ENCODE data around the gene ADAMTS12. TPM values are rescaled to one million over a fixed set of nuclear protein-coding genes. Genes with fewer than 3 reads are reported as not detected.
A peak's percentile ranks its signal among the peaks of the same experiment; 100 is the strongest.

ADAMTS12 gene
- total RNA-seq, 3 donors from 2014 or later: 4.4 to 17.4 (median 15.0) TPM

- TF ChIP-seq POLR2A (IDR thresholded peaks at IDR 0.05) (no peak), CTCF (IDR thresholded peaks at IDR 0.05) (no peak), POLR2AphosphoS5 (IDR thresholded peaks at IDR 0.05) (no peak)
Measured at GRCh38 chr5:33733225-33733624, 158.6 kb downstream of the ADAMTS12 start.

GRCh38 chr5:33726422-33727165 is 165.2 kb downstream of the ADAMTS12 start:
- intact Hi-C loops (cut with DNase I; ENCODE audit: low total_unique reads): no loop called here
- no peak for TF ChIP-seq POLR2AphosphoS5 (IDR thresholded peaks at IDR 0.05)
- no peak for TF ChIP-seq CTCF (IDR thresholded peaks at IDR 0.05)
- TF ChIP-seq POLR2A (IDR thresholded peaks at IDR 0.05): no peak

More at GRCh38 chr5:33733225-33733624, 158.6 kb downstream of the ADAMTS12 start:
- Histone ChIP-seq H3K36me3 (no peaks in the 10 kb centered on the region), H3K4me3 (no peak overlapping the region), H3K4me1 (no peaks in the 10 kb centered on the region), H3K27me3 (no peaks in the 10 kb centered on the region), H3K9me3 (no peaks in the 10 kb centered on the region), H3K27ac (no peak overlapping the region)
- no peak for DNase-seq (ENCODE audit: low spot score in 2 of 2)
- intact Hi-C loops (cut with DNase I; ENCODE audit: low total_unique reads): no loop called here

GRCh38 chr5:33725806-33726205 is 166.0 kb downstream of the ADAMTS12 start:
- intact Hi-C loops (cut with DNase I; ENCODE audit: low total_unique reads): no loop called here
- no peaks in the 10 kb centered on the region for H3K36me3 ChIP-seq
- H3K27me3 ChIP-seq: no peaks in the 10 kb centered on the region
- no peak for TF ChIP-seq CTCF (IDR thresholded peaks at IDR 0.05)
- TF ChIP-seq POLR2A (IDR thresholded peaks at IDR 0.05): no peak
- TF ChIP-seq POLR2AphosphoS5 (IDR thresholded peaks at IDR 0.05): no peak
- H3K27ac ChIP-seq: no peak overlapping the region
- H3K9me3 ChIP-seq: no peaks in the 10 kb centered on the region
- H3K4me1 ChIP-seq: no peaks in the 10 kb centered on the region
- no peak for DNase-seq (ENCODE audit: low spot score in 2 of 2)
- H3K4me3 ChIP-seq: no peak overlapping the region

More at GRCh38 chr5:33726422-33727165, 165.2 kb downstream of the ADAMTS12 start:
- no peaks in the 10 kb centered on the region for H3K9me3 ChIP-seq
- no peaks in the 10 kb centered on the region for H3K36me3 ChIP-seq
- no peaks in the 10 kb centered on the region for H3K27me3 ChIP-seq
- H3K4me3 ChIP-seq: no peak overlapping the region
- no peak for DNase-seq (ENCODE audit: low spot score in 2 of 2)
- peak overlapping the region in 1 of 2 donors; percentile 25 for H3K27ac ChIP-seq
- H3K4me1 ChIP-seq: no peaks in the 10 kb centered on the region

GRCh38 chr5:33721491-33722200 is 170.1 kb downstream of the ADAMTS12 start:
- H3K4me1 ChIP-seq: no peaks in the 10 kb centered on the region
- peak overlapping the region in 1 of 2 donors; percentile 49 for H3K27ac ChIP-seq
- no peak overlapping the region for H3K4me3 ChIP-seq
- no peak for TF ChIP-seq POLR2AphosphoS5 (IDR thresholded peaks at IDR 0.05)
- TF ChIP-seq POLR2A (IDR thresholded peaks at IDR 0.05): no peak
- TF ChIP-seq CTCF (IDR thresholded peaks at IDR 0.05): no peak
- H3K36me3 ChIP-seq: no peaks in the 10 kb centered on the region
- intact Hi-C loops (cut with DNase I; ENCODE audit: low total_unique reads): loop anchor here (1.0 kb wide), 1 partner anchor 22 kb away; no protein-coding TSS in a partner anchor
- H3K9me3 ChIP-seq: no peaks in the 10 kb centered on the region
- no peaks in the 10 kb centered on the region for H3K27me3 ChIP-seq
- DNase-seq (ENCODE audit: low spot score in 2 of 2): no peak

GRCh38 chr5:33720176-33720575 is 171.6 kb downstream of the ADAMTS12 start:
- no peaks in the 10 kb centered on the region for H3K9me3 ChIP-seq
- no peak overlapping the region for H3K27ac ChIP-seq
- intact Hi-C loops (cut with DNase I; ENCODE audit: low total_unique reads): no loop called here
- H3K4me1 ChIP-seq: no peaks in the 10 kb centered on the region
- no peaks in the 10 kb centered on the region for H3K27me3 ChIP-seq
- no peak for DNase-seq (ENCODE audit: low spot score in 2 of 2)
- H3K36me3 ChIP-seq: no peaks in the 10 kb centered on the region
- TF ChIP-seq POLR2AphosphoS5 (IDR thresholded peaks at IDR 0.05) (no peak), CTCF (IDR thresholded peaks at IDR 0.05) (no peak), POLR2A (IDR thresholded peaks at IDR 0.05) (no peak)
- H3K4me3 ChIP-seq: no peak overlapping the region
